Stimulated activated CD4-positive, alpha-beta T cell treated with anti-CD3 and anti-CD28 coated beads, Interleukin-12 subunit alpha, Interleukin-12 subunit beta, amount 100 ng/mL, for 48 hours (primary cell): ENCODE data around the gene DDX39A.
"Not testable (repeated sequence)": the region's sequence is repeated elsewhere in the genome, so short reads cannot be mapped to it uniquely, and the experiment has no call there.

Experiments used
- DNase-seq, 3 donors: peaks; one replicate each; pipeline ENCODE4 v3.0.0-alpha.2; 2020; ENCODE audit warnings: low read depth in 2 of 3, low spot score in 1 of 3

DDX39A gene

DNA sequence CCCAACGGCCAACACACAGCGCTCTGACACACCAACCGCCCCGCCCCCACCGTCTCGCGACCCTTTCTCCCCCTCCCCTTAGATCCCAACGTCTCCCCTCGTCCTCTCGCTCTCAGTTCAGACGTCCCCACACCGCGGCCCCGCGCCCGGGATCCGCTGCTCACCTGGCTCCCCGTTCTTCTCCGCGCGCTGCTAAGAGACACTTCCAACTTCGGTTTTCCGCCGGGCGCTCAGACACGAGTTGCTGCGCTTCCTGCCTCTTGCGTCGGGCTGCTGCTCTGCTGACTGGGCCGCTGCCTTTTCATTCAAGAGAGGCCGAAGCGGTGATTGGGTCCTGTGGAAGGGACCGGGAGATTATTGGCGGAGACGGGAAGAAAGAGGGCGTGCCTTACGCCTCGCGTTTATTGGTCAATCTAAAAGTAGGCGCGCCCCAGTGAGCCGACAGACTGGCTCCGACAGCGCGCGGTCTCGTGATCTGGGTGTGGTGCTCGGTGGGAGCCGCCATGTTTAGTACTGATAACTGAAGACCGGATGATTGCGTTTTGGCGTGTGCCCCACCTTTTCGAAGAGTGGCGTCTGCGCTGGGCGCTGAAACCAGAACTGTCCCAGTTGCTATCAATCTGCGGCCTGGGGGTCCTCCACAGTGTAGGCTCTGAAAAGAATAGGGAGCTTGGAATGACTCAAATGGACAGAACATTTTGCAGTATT, at the start of gene DDX39A:
DDX39A (minus strand) TSS at position 236 of the 708 bp plus-strand sequence. CDS start 6,121 bp downstream, outside the sequence.
- peak; percentile 93 to 98 (median 94) for DNase-seq

DNA sequence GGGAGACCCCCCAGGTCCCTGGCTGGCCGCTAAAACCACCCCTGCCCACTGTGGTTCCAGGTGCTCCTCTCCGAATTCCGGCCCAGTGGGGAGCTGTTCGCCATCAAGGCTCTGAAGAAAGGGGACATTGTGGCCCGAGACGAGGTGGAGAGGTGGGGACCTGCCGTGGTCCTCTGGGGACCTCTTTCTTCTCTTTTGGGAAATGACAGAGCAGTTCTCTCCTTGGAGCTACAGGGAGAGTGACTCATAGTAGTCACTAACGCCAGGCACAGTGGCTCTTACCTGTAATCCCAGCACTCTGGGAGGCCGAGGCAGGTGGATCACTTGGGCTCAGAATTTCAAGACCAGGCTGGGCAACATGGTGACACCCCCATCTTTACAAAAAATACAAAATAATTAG, 48.7 kb upstream of the DDX39A start:
- no peak for DNase-seq

DNA sequence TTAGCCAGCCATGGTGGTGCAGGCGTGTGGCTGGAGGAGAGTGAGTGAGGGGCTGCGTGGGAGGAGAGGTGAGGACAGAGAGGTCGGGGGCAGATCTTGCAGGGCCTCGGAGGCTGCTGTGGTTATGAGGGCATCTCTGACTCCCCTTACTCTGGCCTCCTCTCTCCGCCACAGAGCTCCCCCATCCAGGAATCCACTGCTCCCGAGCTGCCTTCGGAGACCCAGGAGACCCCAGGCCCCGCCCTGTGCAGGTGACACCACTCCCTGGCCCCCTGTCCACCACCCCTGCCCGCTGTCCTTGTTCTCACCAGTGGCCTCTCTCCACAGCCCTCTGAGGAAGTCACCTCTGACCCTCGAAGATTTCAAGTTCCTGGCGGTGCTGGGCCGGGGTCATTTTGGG, 48.2 kb upstream of the DDX39A start:
- no peak for DNase-seq

DNA sequence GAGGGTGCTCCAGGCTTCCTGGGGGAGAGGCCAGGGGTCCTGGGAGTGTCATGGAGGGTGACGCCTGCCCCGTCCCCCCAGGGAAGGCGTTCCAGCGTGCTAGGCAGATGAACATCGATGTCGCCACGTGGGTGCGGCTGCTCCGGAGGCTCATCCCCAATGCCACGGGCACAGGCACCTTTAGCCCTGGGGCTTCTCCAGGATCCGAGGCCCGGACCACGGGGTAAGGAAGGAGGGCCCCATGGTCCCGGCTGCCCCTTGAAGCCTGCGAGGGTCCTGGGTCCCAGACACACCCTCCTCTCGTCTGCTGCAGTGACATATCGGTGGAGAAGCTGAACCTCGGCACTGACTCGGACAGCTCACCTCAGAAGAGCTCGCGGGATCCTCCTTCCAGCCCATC, 44.6 kb upstream of the DDX39A start:
- no peak for DNase-seq

DNA sequence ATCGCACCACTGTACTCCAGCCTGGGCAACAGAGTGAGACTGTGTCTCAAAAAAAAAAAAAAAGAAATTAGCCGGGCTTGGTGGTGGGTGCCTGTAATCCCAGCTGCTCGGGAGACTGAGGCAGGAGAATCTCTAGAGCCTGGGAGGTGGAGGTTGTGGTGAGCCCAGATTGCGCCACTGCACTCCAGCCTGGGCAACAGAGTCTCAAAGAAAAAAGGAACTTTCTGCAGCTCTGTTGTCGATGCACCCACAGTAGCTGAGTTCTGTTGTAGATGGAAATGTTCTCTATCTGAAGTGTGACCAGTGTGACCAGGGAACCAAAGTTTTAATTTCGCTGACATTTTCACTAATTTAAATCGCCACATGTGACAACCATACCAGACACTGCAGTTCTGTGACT, 43.3 kb upstream of the DDX39A start:
- not testable (repeated sequence) for DNase-seq

DNA sequence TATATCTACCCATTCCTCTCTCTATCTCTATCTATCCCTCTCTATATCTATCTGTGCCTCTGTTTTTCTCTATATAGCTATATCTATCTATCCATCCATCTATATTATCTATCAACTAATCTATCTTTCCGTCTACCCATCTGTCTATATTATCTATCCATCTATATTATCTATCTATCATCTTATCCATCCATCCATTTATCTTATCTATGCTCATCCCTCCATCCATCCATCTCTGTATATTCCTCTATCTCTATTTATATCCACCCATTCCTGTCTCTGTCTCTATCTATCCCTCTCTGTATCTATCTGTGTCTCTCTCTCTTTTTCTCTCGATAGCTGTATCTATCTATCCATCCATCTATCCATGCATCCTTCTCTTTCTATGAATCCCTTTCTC, 41.8 kb upstream of the DDX39A start:
- no peak for DNase-seq

DNA sequence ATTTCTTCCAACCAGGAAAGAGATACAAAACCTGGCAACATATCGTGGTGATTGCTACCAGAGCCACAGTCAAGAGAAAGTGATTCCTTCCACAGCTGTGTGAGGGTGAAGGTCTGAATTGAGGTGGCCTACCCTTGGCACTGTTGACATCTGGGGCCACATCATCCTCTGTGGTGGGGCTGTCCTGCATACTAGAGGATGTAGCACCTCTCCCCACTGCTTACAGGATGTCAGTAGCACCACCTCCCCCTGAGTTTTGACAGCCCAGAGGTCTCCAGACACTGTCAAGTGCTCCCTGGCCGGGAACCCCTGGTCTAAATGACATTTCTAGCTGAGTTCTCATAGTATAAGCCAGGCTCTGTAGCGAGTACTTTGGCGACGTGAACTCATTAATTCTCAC, 40.6 kb upstream of the DDX39A start:
- DNase-seq = no peak

DNA sequence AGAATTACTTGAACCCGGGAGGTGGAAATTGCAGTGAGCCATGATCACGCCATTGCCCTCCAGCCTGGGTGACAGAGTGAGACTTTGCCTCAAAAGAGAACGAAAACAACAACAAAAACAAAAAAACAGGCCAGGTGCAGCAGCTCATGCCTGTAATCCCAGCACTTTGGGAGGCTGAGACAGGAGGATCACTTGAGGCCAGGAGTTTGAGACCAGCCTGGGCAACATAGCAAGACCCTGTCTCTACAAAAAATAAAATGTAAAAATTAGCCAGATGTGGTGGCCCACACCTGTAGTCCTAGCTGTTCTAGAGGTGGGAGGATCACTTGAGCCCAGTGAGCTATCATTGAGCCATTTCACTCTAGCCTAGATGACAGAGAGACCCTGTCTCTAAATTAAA, 33.2 kb upstream of the DDX39A start:
- not testable (repeated sequence) for DNase-seq

DNA sequence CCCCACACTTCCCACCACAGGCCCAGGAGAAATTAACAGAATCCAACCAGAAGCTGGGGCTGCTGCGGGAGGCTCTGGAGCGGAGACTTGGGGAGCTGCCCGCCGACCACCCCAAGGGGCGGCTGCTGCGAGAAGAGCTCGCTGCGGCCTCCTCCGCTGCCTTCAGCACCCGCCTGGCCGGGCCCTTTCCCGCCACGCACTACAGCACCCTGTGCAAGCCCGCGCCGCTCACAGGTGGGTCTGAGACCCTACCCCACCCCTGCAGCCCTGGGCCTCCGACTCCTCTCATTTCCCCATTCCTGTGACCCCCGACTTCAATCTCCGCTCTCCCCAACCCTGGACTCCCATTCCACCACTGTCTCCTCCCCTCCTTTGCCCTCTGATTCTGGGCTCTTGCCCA, 31.7 kb upstream of the DDX39A start:
- DNase-seq = no peak

DNA sequence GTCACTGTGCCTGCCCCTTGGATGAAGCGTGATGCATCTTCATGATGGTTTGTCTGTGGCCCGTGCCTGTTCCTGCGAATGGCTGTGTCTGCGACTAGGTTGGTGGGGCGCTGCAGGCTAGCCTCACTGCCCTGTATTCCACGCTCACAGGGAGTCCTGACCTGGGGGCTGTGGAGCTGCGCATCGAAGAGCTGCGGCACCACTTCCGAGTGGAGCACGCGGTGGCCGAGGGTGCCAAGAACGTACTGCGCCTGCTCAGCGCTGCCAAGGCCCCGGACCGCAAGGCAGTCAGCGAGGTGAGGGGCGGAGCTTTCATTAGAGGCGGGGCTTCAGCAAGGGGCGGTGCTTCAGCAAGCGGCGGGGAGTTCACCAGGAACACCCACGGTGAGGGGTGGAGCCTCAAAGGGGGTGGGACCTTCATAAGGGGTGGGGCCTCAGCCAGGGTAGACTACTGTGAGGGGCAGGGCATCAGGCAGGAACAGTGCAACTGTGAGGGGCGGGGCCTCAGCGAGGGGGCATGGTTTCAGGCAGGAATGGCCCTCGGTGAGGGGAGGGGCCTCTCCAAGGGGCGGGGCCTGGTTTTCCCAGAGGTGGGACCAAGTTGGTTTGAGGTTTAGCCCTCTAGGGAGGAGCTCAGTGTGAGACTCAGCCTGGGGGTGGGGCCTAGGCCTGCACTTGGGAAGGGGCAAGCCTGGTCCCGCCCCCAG, 31.2 kb upstream of the DDX39A start:
- DNase-seq = peak; percentile 67 to 82 (median 82)

DNA sequence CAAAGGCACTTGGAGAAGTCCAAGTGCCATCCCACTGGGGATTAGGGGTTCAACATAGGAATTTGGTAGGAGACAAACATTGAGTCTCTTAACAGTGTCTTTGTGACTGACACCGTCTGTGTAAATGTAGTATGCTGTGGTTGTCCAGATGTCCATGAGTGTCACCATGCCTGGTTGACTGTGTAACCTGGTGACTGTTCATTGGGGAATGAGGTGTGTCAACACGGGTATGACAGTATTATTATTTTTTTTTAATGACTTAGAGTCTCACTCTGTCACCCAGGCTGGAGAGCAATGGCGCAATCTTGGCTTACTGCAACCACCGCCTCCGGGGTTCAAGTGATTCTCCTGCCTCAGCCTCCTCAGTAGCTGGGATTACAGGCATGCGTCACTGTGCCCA, 30.2 kb upstream of the DDX39A start:
- no peak for DNase-seq

DNA sequence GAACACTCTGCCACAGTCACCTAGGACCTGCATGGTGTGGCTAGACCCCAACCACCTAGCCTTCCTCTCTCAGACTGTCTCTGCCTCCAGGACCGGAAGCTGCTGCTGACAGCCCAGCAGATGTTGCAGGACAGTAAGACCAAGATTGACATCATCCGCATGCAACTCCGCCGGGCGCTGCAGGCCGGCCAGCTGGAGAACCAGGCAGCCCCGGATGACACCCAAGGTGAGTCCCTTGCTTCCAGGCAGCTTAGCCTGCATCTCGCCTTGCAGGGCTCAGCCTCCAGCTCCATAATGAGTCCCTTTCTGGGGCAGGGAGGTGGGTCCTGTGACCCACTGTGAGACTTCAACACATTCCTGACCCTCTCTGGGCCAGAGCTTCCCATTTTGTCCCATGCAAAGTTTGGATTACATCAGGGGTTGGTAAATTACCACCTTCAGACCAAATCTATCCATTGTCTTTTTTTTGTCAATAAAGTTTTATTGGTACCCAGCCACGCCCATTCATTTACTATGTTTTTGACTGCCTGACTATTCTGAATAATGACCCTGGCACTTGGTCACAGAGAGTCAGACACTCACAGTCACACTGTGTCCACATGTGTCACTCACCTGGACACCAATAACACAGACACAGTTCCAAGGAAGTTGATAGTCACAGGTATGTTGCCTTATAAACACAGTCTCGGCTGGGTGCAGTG, 27.3 kb upstream of the DDX39A start:
- DNase-seq = no peak

DNA sequence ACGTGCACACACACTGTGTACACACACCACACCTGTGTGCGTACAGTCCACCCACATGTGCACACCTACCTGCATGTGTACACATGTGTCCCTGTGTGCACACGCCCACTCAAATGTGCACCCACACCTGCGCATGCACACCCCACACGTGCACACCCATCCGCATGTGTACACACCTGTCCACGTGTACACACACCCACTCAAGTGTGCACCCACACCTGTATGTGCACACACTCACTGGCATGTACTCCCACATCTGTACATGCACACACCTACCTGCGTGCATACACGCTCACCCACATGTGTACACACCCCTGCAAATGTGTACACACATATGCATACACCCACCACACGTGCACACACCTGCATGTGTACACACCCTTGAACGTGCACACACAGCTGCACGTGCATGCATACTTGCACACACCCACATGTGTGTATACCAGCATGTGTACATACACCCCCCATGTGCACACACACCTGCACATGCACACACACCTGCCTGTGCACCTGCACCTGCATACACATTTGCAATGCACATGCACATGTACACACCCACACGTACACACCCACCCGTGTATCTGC, 24.6 kb upstream of the DDX39A start:
- no peak for DNase-seq

DNA sequence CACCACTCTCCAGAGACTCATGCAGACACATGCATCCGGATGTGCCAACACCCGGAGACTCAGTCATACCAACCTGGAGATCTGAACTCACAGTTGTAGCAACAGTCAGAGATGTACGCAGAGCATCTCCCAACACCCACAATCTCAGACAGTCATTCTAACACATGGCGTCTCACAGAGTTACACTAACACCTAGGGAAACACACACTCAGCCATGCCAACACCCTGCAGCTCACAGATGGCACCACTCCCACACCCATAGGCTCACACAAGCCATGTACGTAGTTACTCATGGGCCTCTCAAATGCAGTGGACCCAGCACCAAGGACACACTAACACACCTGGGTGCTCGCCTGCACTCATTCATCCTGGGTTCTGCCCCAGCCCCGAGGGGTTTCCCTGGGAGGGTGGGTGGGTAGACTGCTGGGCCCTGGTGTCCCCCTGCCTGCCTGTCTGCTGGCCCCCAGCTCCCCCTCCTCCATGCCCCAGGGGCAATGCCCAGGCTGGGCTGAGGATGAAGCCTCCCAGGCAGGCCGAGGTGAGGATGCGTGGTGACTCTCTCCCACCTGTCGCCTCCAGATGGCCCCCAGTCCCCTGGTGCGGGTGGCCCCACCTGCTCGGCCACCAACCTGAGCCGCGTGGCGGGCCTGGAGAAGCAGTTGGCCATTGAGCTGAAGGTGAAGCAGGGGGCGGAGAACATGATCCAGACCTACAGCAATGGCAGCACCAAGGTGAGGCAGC, 23.9 kb upstream of the DDX39A start:
- DNase-seq = no peak

DNA sequence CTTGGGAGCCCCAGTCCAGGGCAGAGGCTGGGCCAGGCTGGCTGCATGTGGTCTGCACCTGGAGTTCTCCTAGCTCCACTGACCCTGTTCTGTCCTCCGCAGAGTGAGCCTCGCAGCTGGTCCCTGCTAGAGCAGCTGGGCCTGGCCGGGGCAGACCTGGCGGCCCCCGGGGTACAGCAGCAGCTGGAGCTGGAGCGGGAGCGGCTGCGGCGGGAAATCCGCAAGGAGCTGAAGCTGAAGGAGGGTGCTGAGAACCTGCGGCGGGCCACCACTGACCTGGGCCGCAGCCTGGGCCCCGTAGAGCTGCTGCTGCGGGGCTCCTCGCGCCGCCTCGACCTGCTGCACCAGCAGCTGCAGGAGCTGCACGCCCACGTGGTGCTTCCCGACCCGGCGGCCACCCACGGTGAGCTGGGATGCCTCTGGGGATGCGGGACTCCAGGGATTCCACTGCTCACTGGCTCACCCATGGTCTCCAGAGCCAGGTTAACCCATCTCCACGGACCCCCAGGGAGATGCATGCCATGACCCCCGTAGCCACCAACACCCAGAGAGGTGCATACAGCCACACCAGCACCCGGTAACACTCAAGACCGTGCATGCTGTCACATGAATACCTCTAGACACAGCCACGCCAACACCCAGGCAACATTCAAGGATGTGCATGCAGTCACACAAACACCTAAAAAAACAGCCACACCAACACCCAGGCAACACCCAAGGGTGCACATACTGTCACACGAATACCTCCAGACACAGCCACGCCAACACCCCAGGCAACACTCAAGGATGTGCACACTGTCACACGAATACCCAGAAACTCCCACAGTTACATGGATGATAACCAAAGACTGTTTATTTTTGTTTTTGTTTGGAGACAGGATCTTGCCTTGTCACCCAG, 22.1 kb upstream of the DDX39A start:
- DNase-seq = no peak

DNA sequence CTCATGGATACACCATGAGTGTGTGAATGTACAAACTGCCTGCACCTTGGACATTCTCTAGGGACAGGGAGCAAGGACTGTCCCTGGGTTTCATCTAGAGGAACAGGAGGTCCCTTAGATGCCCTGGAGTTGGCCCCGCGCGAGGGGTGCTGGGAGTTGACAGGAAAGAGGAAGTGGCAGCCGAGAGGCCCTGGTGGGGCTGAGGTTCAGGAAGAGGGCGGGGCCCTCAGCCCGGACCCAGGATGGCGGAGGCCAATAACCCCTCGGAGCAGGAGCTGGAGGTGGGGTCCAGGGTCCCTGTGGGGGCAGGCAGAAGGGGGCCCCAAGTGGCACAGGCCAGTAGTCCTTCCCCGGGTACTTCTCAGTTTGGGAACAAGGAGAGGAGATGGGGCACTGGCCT, 20.9 kb upstream of the DDX39A start:
- peak in 2 of 3 donors; percentile 63 to 76 for DNase-seq

DNA sequence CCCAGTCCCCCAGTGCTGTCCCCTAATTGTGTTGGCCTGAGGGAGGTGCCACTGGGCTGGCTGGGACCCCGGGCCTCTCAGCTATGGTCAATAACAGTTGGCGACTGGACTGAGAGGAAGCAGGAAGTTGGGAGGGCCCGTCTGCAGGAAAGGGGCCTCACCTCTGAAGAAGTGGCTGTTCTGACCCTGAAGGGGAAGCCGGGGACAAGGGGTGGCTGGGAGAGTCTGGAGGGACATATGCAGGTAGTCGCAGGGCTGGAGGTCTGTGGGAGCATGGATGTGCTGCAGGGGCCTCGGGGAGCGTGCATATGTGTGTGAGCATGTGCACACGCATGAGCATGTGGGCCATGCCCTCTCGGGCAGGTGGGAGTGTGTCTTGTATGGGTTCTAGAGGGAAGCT, 19.9 kb upstream of the DDX39A start:
- no peak for DNase-seq

DNA sequence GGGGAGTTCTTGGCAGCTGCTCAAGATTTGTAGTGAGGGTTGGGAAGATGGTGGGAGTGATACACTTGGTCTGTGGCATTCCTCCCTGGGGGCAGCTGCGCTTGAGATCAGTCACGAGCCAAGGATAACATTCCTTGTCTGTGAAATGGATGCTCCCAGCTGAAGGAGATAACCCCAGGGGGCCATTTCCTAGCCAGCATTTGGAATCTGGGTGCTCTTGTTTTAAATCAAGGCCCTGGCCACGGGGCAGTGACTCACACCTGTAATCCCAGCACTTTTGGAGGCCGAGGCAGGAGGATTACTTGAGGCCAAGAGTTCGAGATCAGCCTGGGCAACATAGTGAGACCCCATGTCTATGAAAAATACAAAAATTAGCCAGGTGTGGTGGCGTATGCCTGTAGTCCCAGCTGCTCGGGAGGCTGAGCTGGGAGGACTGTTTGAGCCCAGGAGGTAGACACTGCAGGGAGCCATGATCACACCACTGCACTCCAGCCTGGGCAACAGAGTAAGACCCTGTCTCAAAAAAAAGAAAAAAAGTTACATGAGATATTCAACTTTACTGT, 18.5 kb upstream of the DDX39A start:
- no peak for DNase-seq

DNA sequence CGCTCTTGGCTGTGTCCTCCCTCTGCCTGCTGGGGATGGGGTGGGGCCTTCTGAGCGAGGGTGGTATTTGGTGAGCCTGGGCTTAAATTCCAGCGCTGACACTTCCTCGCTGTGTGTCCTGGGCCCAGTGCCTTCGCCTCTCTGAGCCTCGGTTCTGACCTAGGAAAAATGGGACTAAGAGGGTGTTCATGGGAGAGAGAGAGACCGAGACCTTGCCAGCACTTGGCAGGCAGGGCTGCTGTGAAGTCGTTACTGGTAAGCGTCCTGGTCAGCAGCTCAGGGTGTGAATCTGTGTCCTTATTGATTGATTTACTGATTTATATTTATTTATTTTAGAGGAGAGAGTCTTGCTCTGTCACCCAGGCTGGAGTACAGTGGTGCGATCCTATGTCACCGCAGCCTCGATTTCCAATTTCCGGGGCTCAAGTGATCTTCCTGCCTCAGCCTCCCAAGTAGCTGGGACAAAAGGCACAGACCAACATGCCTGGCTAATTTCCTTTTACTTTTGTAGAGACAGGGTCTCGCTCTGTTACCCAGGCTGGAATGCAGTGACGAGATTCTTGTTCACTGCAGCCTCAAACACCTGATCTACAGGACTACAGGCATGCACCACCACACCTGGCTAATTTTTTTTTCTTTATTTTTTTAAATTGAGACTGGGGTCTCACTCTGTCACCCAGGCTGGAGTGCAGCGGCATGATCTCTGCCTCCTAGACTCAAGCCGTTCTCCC, 16.3 kb upstream of the DDX39A start:
- DNase-seq = no peak
